IMR-90 (cell line): ENCODE results near the gene OR11G2. TPM values are rescaled to one million over a fixed set of nuclear protein-coding genes. Genes with fewer than 3 reads are reported as not detected.

Experiments
- ATAC-seq: fragments of 200-7000 bp; cut with Tn5 transposase; 2 replicates; pipeline ENCODE4 v1.9.1; 2020; ENCODE audit warnings: low read depth, mild to moderate bottlenecking, moderate library complexity
- BruUV-seq: library from RNA; stranded (reverse); fragments of 400-500 nt; replicated peaks from 2 replicates; lab custom pipeline; 2021; lab: Mats Ljungman, UMichigan
- CTCF ChIA-PET: fragments of 300-600 bp; formaldehyde crosslinking; extraction: SDS; loops from one replicate; lab custom pipeline; 2021; ENCODE audit warnings: antibody characterized with exemption; lab: Yijun Ruan, JAX
- POLR2A ChIA-PET: fragments of 300-600 bp; sonication (Branson Sonifier 250); formaldehyde crosslinking; loops from one replicate; lab custom pipeline; 2022; ENCODE audit warnings: antibody characterized with exemption; ENCODE audit not compliant: unreplicated experiment; lab: Charles Lee
- DNase-seq: peaks from one replicate; pipeline ENCODE4 v3.0.0; 2013
- H2AFZ ChIP-seq: replicated peaks from 2 replicates; pipeline ENCODE3; 2013; ENCODE audit warnings: low read length, mild to moderate bottlenecking; ENCODE audit not compliant: poor library complexity
- H2AK5ac ChIP-seq: 2 replicates; pipeline ENCODE4 v1.6.1; 2013; ENCODE audit warnings: low read depth, low read length, inconsistent platforms
- H2AK9ac ChIP-seq: replicated peaks from 2 replicates; pipeline ENCODE3; 2013; ENCODE audit warnings: mild to moderate bottlenecking, low read depth, low read length, moderate library complexity; ENCODE audit not compliant: poor library complexity
- H2BK120ac ChIP-seq: 2 replicates; pipeline ENCODE4 v1.6.1; 2013; ENCODE audit warnings: low read depth, low read length, inconsistent platforms
- H2BK15ac ChIP-seq: 3 replicates; pipeline ENCODE4 v1.6.1; 2013; ENCODE audit warnings: low read depth, low read length, inconsistent platforms
- H2BK20ac ChIP-seq: 2 replicates; pipeline ENCODE4 v1.6.1; 2013; ENCODE audit warnings: low read depth, mild to moderate bottlenecking, inconsistent platforms, low read length, moderate library complexity
- H2BK5ac ChIP-seq: 2 replicates; pipeline ENCODE4 v1.6.1; 2013; ENCODE audit warnings: mild to moderate bottlenecking, low read depth, low read length, inconsistent platforms; ENCODE audit not compliant: poor library complexity, severe bottlenecking
- H3K14ac ChIP-seq: replicated peaks from 2 replicates; pipeline ENCODE4 v1.6.1; 2013; ENCODE audit warnings: low read depth, low read length, inconsistent platforms
- H3K18ac ChIP-seq: 2 replicates; pipeline ENCODE4 v1.6.1; 2013; ENCODE audit warnings: low read depth, low read length, control low read depth
- H3K23ac ChIP-seq: 2 replicates; pipeline ENCODE4 v1.6.1; 2013; ENCODE audit warnings: low read depth, low read length, inconsistent platforms
- H3K27ac ChIP-seq: 2 replicates; pipeline ENCODE4 v1.5.1; 2013; ENCODE audit warnings: mild to moderate bottlenecking, control low read depth, low read length; ENCODE audit not compliant: insufficient read depth
- H3K27me3 ChIP-seq: 2 replicates; pipeline ENCODE4 v1.6.1; 2013; ENCODE audit warnings: low read length; ENCODE audit not compliant: control insufficient read depth, insufficient read depth
- H3K36me3 ChIP-seq: 2 replicates; pipeline ENCODE4 v1.6.1; 2013; ENCODE audit warnings: low read length, mixed read lengths; ENCODE audit not compliant: control insufficient read depth, insufficient read depth
- H3K4ac ChIP-seq: 2 replicates; pipeline ENCODE4 v1.6.1; 2013; ENCODE audit warnings: low read depth, low read length, inconsistent platforms
- H3K4me1 ChIP-seq: 2 replicates; pipeline ENCODE4 v1.6.1; 2013; ENCODE audit warnings: low read length, mixed read lengths; ENCODE audit not compliant: control insufficient read depth, insufficient read depth
- H3K4me2 ChIP-seq: 2 replicates; pipeline ENCODE4 v1.6.1; 2013; ENCODE audit warnings: low read depth, mild to moderate bottlenecking, control low read depth, low read length, moderate library complexity
- H3K4me3 ChIP-seq: 2 replicates; pipeline ENCODE4 v1.5.1; 2013; ENCODE audit warnings: low read depth, mild to moderate bottlenecking, control low read depth, low read length, moderate library complexity; ENCODE audit not compliant: insufficient read depth
- H3K56ac ChIP-seq: 2 replicates; pipeline ENCODE4 v1.6.1; 2013; ENCODE audit warnings: low read length, inconsistent platforms; ENCODE audit not compliant: insufficient read depth; ENCODE audit errors: extremely low read depth
- H3K79me1 ChIP-seq, 2 experiments: 2 replicates each; pipeline ENCODE4 v1.6.1; 2013; ENCODE audit warnings: low read length in 2 of 2, inconsistent platforms in 1 of 2, low read depth in 1 of 2
- H3K9ac ChIP-seq: 2 replicates; pipeline ENCODE4 v1.6.1; 2013; ENCODE audit warnings: low read depth, low read length, control low read depth
- H3K9me1 ChIP-seq: 2 replicates; pipeline ENCODE4 v1.6.1; 2013; ENCODE audit warnings: low read length, inconsistent platforms; ENCODE audit not compliant: insufficient read depth
- H3K9me3 ChIP-seq: 2 replicates; pipeline ENCODE4 v1.6.1; 2013; ENCODE audit warnings: low read length; ENCODE audit not compliant: control insufficient read depth, insufficient read depth
- H4K20me1 ChIP-seq: 2 replicates; pipeline ENCODE4 v1.6.1; 2013; ENCODE audit warnings: low read length, inconsistent platforms; ENCODE audit not compliant: insufficient read depth
- H4K5ac ChIP-seq: 2 replicates; pipeline ENCODE4 v1.6.1; 2013; ENCODE audit warnings: mild to moderate bottlenecking, low read depth, low read length, control low read depth
- H4K8ac ChIP-seq, 2 experiments: 2 replicates each; pipeline ENCODE4 v1.6.1; 2013; ENCODE audit warnings: low read depth in 2 of 2, low read length in 2 of 2, control low read depth in 1 of 2, inconsistent platforms in 1 of 2
- H4K91ac ChIP-seq: 2 replicates; pipeline ENCODE4 v1.6.1; 2013; ENCODE audit warnings: low read depth, low read length, inconsistent platforms; ENCODE audit not compliant: insufficient read depth
- CEBPB ChIP-seq: IDR thresholded peaks from 2 replicates; pipeline ENCODE4 v1.6.1; 2012; ENCODE audit warnings: low read depth, low read length, improper control_type of control experiment
- CHD1 ChIP-seq: IDR thresholded peaks from 2 replicates; pipeline ENCODE4 v1.6.1; 2012; ENCODE audit warnings: low read depth, low read length, improper control_type of control experiment
- MAZ ChIP-seq: IDR thresholded peaks from 2 replicates; pipeline ENCODE4 v1.6.1; 2012; ENCODE audit warnings: low read depth, mild to moderate bottlenecking, low read length, improper control_type of control experiment, moderate library complexity, borderline replicate concordance
- NFE2L2 ChIP-seq: fragments of 150-350 bp; IDR thresholded peaks from 2 replicates; pipeline ENCODE4 v1.6.1; 2016; ENCODE audit warnings: low read depth, mild to moderate bottlenecking, low read length
- POLR2A ChIP-seq: IDR thresholded peaks from 2 replicates; pipeline ENCODE4 v1.6.1; 2012; ENCODE audit warnings: mild to moderate bottlenecking, low read depth, low read length
- RAD21 ChIP-seq: IDR thresholded peaks from 2 replicates; pipeline ENCODE4 v1.6.1; 2012; ENCODE audit warnings: low read length, improper control_type of control experiment
- WGBS, 2 experiments: methylation state at CpG; one replicate each; pipeline versions ENCODE4 v1.1.5 to v1.1.7; 2013; ENCODE audit warnings: missing lambda C conversion rate in 2 of 2; ENCODE audit not compliant: insufficient read length in 1 of 2; ENCODE audit errors: extremely low coverage in 2 of 2; 5-methylcytosine and 5-hydroxymethylcytosine counted together
- dilution Hi-C: fragments of 300-500 bp; cut with HindIII; formaldehyde crosslinking; loops from one replicate; pipeline ENCODE4 v1.14.3; 2018; ENCODE audit warnings: low sequenced_read_pairs; ENCODE audit not compliant: unreplicated experiment
- in situ Hi-C: fragments of 300-500 bp; cut with MboI; formaldehyde crosslinking; loops from 3 replicates; pipeline ENCODE4 v1.14.3; 2019; ENCODE audit warnings: low sequenced_read_pairs, inconsistent platforms, mixed read lengths
- intact Hi-C: fragments of 100-400 bp; cut with micrococcal nuclease; formaldehyde crosslinking; loops from 2 replicates; pipeline ENCODE4 v1.10.0; 2022
- polyA plus RNA-seq, 3 experiments: library from polyadenylated mRNA; depleted of rRNA; stranded (reverse); fragments of >200 nt; gene quantifications; 2 replicates each; pipeline ENCODE4 v1.2.3, GENCODE V29; 2012; ENCODE audit warnings: low replicate concordance in 1 of 3
- total RNA-seq: library from RNA; depleted of rRNA; stranded (reverse); fragments of >200 nt; gene quantifications from 2 replicates; pipeline ENCODE4 v1.2.3, GENCODE V29; 2012

Gene OR11G2
- total and polyA plus RNA-seq, 2 of the 4 experiments (the other 2 are of a cell fraction): not detected

- WGBS, 2 experiments: no CpG with 5 or more reads among the region's 6 CpGs
- no peaks in the 10 kb centered on the region for H3K27me3 ChIP-seq
Measured at GRCh38 chr14:20176330-20176729, 14.4 kb upstream of the OR11G2 start.

More at GRCh38 chr14:20176330-20176729, 14.4 kb upstream of the OR11G2 start:
- Histone ChIP-seq H3K18ac (no peak overlapping the region), H3K4ac (no peak overlapping the region), H3K27ac (no peak overlapping the region), H2AK9ac (no peak overlapping the region), H3K9me3 (peaks cover 5% of the 10 kb centered on the region; the same call in 1 of the 2 replicates), H4K5ac (no peak overlapping the region), H3K14ac (no peak overlapping the region), H3K4me3 (no peak overlapping the region), H4K20me1 (no peaks in the 10 kb centered on the region), H3K4me1 (no peaks in the 10 kb centered on the region), H3K56ac (no peak overlapping the region), H2BK120ac (no peak overlapping the region), H3K23ac (no peak overlapping the region), H3K9me1 (no peaks in the 10 kb centered on the region), H4K8ac (no peak overlapping the region), H2BK5ac (no peak overlapping the region), H2BK15ac (no peak overlapping the region), H3K36me3 (no peaks in the 10 kb centered on the region), H3K9ac (no peak overlapping the region), H2AK5ac (no peak overlapping the region), H3K4me2 (no peak overlapping the region), H4K91ac (no peak overlapping the region), H2AFZ (no peak overlapping the region), H2BK20ac (no peak overlapping the region), H3K79me1 (no peaks in the 10 kb centered on the region)
- TF ChIP-seq NFE2L2 (no peak), MAZ (no peak), POLR2A (no peak), CHD1 (no peak), RAD21 (no peak), CEBPB (no peak)
- intact Hi-C loops (no loop called here), in situ Hi-C loops (no loop called here), dilution Hi-C loops (no loop called here)
- ATAC-seq: no peak
- DNase-seq: no peak
- BruUV-seq: no TSS peak
- ChIA-PET CTCF (interaction anchor here (0.7 kb wide), 1 partner anchor 339 kb away, joined by 3 read pairs; no protein-coding TSS in a partner anchor), POLR2A (no interaction called here)
